NCI-H524 (cell line): ENCODE results near the gene CMIP.

Experiments
- DNase-seq, 2 experiments: peaks; one replicate each; lab custom pipeline; 2025; lab: John Stamatoyannopoulos, UW

Gene CMIP

GRCh38 chr16:81748476-81749198 lies 304.0 kb downstream of the CMIP start:
- DNase-seq, result no peak

- no peak for DNase-seq
These were observed 307.7 kb downstream of the CMIP start for GRCh38 chr16:81752225-81752875.

DNA sequence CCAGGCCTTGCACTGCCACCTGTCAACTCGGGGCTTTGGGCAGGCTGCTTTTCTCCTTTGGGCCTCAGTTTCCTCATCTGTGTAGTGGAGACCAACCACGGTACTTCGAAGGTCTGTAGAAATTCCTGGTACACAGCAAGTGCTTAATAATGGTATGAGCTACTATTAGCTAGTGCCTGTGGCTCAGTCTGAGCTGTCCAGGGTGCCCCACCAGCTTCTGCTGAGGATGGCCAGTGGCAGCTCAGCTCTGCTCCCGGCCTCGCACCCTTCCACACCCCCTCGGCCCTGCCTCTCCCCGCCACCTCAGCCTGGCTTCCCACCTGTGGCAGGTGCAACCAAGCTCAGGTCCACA lies 308.2 kb downstream of the CMIP start:
- no peak for DNase-seq

DNA sequence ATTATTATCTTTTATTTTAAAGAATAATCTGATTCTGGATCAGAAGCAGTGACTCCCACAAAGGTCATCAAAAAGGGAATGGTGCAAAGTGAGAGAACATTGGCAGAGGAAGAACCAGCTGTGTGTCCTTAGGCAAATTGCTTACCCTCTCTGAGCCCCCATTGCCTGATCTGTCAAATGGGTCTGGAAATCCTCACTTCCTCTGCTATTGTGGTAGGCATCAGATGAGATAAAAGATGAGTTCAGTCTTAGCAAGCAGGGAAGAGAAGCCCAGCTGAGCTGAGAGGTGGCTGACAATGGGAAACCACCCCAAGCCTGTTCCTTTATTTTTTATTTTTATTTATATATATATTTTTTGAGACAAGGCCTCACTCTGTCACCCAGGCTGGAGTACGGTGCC lies 310.2 kb downstream of the CMIP start:
- no peak for DNase-seq

- no peak for DNase-seq
These were observed 311.5 kb downstream of the CMIP start for GRCh38 chr16:81755915-81756614.

DNA sequence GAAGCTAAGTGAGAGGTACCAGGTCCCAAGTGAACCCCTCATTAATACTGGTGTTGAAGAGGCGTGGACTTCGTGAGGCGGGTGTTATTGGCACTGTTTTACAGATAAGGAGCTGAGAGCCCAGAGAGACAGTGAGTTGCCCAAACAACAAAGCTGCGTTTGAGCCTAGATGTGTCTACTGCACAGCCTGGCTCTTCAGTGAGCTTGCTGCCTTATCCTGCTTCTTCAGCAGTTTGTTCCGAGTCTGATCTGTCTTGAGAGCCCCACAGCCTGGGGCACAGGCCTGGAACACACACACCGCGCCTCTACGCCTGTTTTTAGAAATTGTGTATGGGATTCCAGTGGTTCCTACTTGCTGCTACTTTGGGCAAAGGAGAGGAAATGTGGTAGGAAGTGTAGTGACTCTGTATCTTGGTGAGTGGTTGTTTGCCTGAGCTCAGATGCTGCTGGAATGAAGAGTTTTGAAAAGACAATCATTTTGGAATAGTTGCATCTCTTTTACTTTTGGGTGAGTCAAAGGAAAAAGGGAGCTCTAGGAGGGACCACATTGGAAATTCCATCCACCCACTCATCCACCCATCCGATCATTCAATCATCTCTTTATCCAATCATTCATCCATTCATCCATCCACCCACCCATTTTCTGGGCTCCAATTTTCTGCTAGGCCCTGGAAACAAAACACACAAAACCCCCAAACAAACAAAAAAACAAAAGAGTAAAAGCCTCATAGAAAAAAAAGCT lies 312.2 kb downstream of the CMIP start:
- DNase-seq, result no peak

- DNase-seq, result no peak
These were observed 313.8 kb downstream of the CMIP start for GRCh38 chr16:81758376-81758775.
